Neuronal stem cell (in vitro differentiated cells): ENCODE measurements around the gene EPHA7.

Source experiments
- DNase-seq: peaks from one replicate; pipeline ENCODE4 v3.0.0-alpha.2; 2013; ENCODE audit warnings: low spot score
- H2AFZ ChIP-seq: one replicate; pipeline ENCODE4 v1.6.1; 2013; ENCODE audit warnings: mild to moderate bottlenecking, low read length, inconsistent platforms
- H2AK5ac ChIP-seq: 2 replicates; pipeline ENCODE4 v1.6.1; 2013; ENCODE audit warnings: low read depth, mild to moderate bottlenecking, inconsistent platforms, low read length, moderate library complexity, mixed read lengths
- H2BK120ac ChIP-seq: 2 replicates; pipeline ENCODE4 v1.6.1; 2013; ENCODE audit warnings: low read depth, mild to moderate bottlenecking, inconsistent platforms, low read length, moderate library complexity, mixed read lengths
- H2BK12ac ChIP-seq: one replicate; pipeline ENCODE4 v1.6.1; 2013; ENCODE audit warnings: low read length, inconsistent platforms
- H2BK15ac ChIP-seq: 2 replicates; pipeline ENCODE4 v1.6.1; 2013; ENCODE audit warnings: mild to moderate bottlenecking, low read length, inconsistent platforms, mixed read lengths
- H2BK5ac ChIP-seq: one replicate; pipeline ENCODE4 v1.6.1; 2013; ENCODE audit warnings: inconsistent platforms, mild to moderate bottlenecking, low read length, moderate library complexity
- H3K14ac ChIP-seq: one replicate; pipeline ENCODE4 v1.6.1; 2013; ENCODE audit warnings: low read length, inconsistent platforms
- H3K18ac ChIP-seq: 2 replicates; pipeline ENCODE4 v1.6.1; 2013; ENCODE audit warnings: low read length, inconsistent platforms
- H3K23ac ChIP-seq: 2 replicates; pipeline ENCODE4 v1.6.1; 2013; ENCODE audit warnings: low read depth, mild to moderate bottlenecking, mixed read lengths, low read length, inconsistent platforms; ENCODE audit not compliant: poor library complexity
- H3K27ac ChIP-seq: replicated peaks from 3 replicates; pipeline ENCODE4 v1.5.1; 2013; ENCODE audit warnings: low read length, inconsistent platforms
- H3K27me3 ChIP-seq, 3 experiments: 2 replicates each; pipeline ENCODE4 v1.6.1; 2013; ENCODE audit warnings: low read length in 3 of 3, mild to moderate bottlenecking in 2 of 3, inconsistent platforms in 1 of 3, low read depth in 1 of 3, mixed read lengths in 1 of 3, moderate library complexity in 1 of 3; ENCODE audit not compliant: control insufficient read depth in 3 of 3, insufficient read depth in 3 of 3
- H3K36me3 ChIP-seq, 2 donors: replicated peaks in 1 of 2; 2 replicates each; pipeline ENCODE4 v1.6.1; 2013; ENCODE audit warnings: low read length in 2 of 2; ENCODE audit not compliant: control insufficient read depth in 2 of 2, insufficient read depth in 2 of 2
- H3K4ac ChIP-seq: 2 replicates; pipeline ENCODE4 v1.6.1; 2013; ENCODE audit warnings: inconsistent platforms, mild to moderate bottlenecking, low read length, moderate library complexity
- H3K4me1 ChIP-seq, 2 donors: 1 replicate in 1 of 2; 2 replicates in 1 of 2; pipeline ENCODE4 v1.6.1; 2013; ENCODE audit warnings: low read length in 2 of 2, low read depth in 1 of 2; ENCODE audit not compliant: control insufficient read depth in 2 of 2, insufficient read depth in 1 of 2
- H3K4me2 ChIP-seq: one replicate; pipeline ENCODE4 v1.6.1; 2013; ENCODE audit warnings: mild to moderate bottlenecking, low read length, inconsistent platforms; ENCODE audit not compliant: insufficient read depth, poor library complexity, severe bottlenecking
- H3K4me3 ChIP-seq, 2 donors: 2 replicates each; pipeline ENCODE4 v1.5.1; 2013; ENCODE audit warnings: low read length in 2 of 2, mild to moderate bottlenecking in 2 of 2, inconsistent platforms in 1 of 2, moderate library complexity in 1 of 2
- H3K79me1 ChIP-seq: one replicate; pipeline ENCODE4 v1.6.1; 2013; ENCODE audit warnings: low read depth, mild to moderate bottlenecking, inconsistent platforms, low read length, moderate library complexity
- H3K9ac ChIP-seq: one replicate; pipeline ENCODE4 v1.6.1; 2013; ENCODE audit warnings: mild to moderate bottlenecking, low read depth, low read length, inconsistent platforms; ENCODE audit not compliant: poor library complexity
- H3K9me3 ChIP-seq, 2 donors: replicated peaks in 1 of 2; 2 replicates each; pipeline versions ENCODE3 to v1.6.1; 2013; ENCODE audit warnings: low read length in 2 of 2, mild to moderate bottlenecking in 2 of 2, inconsistent platforms in 1 of 2, low read depth in 1 of 2, mixed read lengths in 1 of 2, moderate library complexity in 1 of 2; ENCODE audit not compliant: control insufficient read depth in 2 of 2, insufficient read depth in 1 of 2
- H4K8ac ChIP-seq: one replicate; pipeline ENCODE4 v1.6.1; 2013; ENCODE audit warnings: low read depth, mild to moderate bottlenecking, inconsistent platforms, low read length, moderate library complexity
- H4K91ac ChIP-seq: one replicate; pipeline ENCODE4 v1.6.1; 2013; ENCODE audit warnings: low read length, low read depth, mild to moderate bottlenecking, inconsistent platforms; ENCODE audit not compliant: poor library complexity
- WGBS, 2 donors: extraction: QIAGEN DNeasy Blood & Tissue Kit; methylation state at CpG; one replicate each; pipeline ENCODE4 v1.1.7; 2013; ENCODE audit warnings: missing lambda C conversion rate in 2 of 2, mixed read lengths in 1 of 2; ENCODE audit not compliant: insufficient read length in 2 of 2, insufficient replicate concordance in 1 of 2; ENCODE audit errors: extremely low coverage in 2 of 2; 5-methylcytosine and 5-hydroxymethylcytosine counted together

The EPHA7 gene

DNA sequence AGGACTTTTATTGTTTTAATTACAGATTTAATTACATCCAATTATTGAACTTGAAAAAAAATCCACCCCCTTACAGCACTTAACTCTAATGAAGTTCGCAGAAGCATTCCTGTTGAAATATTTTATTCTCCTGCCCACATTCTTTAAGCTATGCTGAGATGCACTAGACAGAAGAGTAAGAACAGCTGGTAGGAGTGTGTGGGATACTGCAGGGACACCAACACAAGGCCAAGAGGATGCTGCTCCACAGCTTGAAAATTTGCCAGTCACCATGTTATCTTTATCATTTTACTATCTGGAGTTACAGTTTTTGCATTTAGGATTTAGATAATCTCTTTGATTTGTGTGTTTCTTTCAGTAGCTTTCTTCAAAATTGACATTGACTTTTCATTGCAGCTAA, 180.7 kb downstream of the EPHA7 start:
- H3K79me1 ChIP-seq, result no peaks in the 10 kb centered on the region
- H2BK120ac ChIP-seq, result no peak overlapping the region
- H3K9me3 ChIP-seq, result no peaks in the 10 kb centered on the region
- H2BK5ac ChIP-seq, result no peak overlapping the region
- H3K27me3 ChIP-seq, result no peaks in the 10 kb centered on the region
- peaks cover 2 to 8% of the 10 kb centered on the region in 2 donors for H3K4me1 ChIP-seq
- no peak for DNase-seq
- no peak overlapping the region for H2AK5ac ChIP-seq
- H3K14ac ChIP-seq, result no peak overlapping the region
- H2BK12ac ChIP-seq, result no peak overlapping the region
- H3K4me3 ChIP-seq, result no peak overlapping the region
- H4K8ac ChIP-seq, result no peak overlapping the region
- no peak overlapping the region for H3K27ac ChIP-seq
- H2AFZ ChIP-seq, result no peak overlapping the region
- H3K4ac ChIP-seq, result no peak overlapping the region
- H3K23ac ChIP-seq, result no peak overlapping the region
- no peaks in the 10 kb centered on the region for H3K36me3 ChIP-seq
- H3K18ac ChIP-seq, result no peak overlapping the region
- no CpG with 5 or more reads among the region's 1 CpG for WGBS, 2 donors
- H3K9ac ChIP-seq, result no peak overlapping the region
- H4K91ac ChIP-seq, result no peak overlapping the region
- no peak overlapping the region for H3K4me2 ChIP-seq
- no peak overlapping the region for H2BK15ac ChIP-seq

- Histone ChIP-seq H3K9me3 (no peaks in the 10 kb centered on the region), H3K4me2 (no peak overlapping the region)
These were observed 183.6 kb downstream of the EPHA7 start for GRCh38 chr6:93235775-93236174.

DNA sequence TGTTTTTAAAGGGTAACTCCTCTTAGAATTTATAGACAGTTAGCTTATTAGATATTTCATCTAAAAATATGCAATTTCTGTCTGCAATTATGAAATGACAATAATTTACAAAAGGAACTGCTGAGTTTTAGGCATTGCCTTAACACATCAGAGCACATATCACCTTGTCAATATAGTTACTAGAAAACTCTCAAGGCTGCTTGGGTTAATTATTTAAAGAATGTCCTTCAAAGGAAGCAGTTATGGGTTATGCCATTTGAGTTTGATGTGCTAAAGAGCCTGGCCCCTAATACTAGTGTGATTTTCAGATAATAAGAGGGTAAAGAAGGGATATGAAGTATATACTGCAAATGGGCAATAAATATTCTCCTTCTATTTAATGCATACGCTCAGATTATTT, 192.5 kb downstream of the EPHA7 start:
- Histone ChIP-seq H4K8ac (no peak overlapping the region), H3K27ac (no peak overlapping the region), H3K27me3 (no peaks in the 10 kb centered on the region), H2AK5ac (no peak overlapping the region), H3K4me1 (peaks cover 0 to 3% of the 10 kb centered on the region in 2 donors), H2BK5ac (no peak overlapping the region), H3K23ac (no peak overlapping the region), H3K36me3 (no peaks in the 10 kb centered on the region), H2BK12ac (no peak overlapping the region), H3K4ac (no peak overlapping the region), H3K4me2 (no peak overlapping the region), H2AFZ (no peak overlapping the region), H2BK15ac (no peak overlapping the region), H2BK120ac (no peak overlapping the region), H3K4me3 (no peak overlapping the region), H3K9ac (no peak overlapping the region), H4K91ac (no peak overlapping the region), H3K9me3 (no peaks in the 10 kb centered on the region), H3K18ac (no peak overlapping the region), H3K14ac (no peak overlapping the region), H3K79me1 (no peaks in the 10 kb centered on the region)
- no CpG with 5 or more reads among the region's 1 CpG for WGBS, 2 donors
- DNase-seq, result no peak

More at GRCh38 chr6:93235775-93236174, 183.6 kb downstream of the EPHA7 start:
- no peaks in the 10 kb centered on the region for H3K36me3 ChIP-seq
- no peak overlapping the region for H3K14ac ChIP-seq
- no peak overlapping the region for H3K9ac ChIP-seq
- no peaks in the 10 kb centered on the region for H3K79me1 ChIP-seq
- no peak overlapping the region for H2BK12ac ChIP-seq
- no peak overlapping the region for H4K8ac ChIP-seq
- no peak for DNase-seq
- no peak overlapping the region for H3K18ac ChIP-seq
- H3K27ac ChIP-seq, result no peak overlapping the region
- no peak overlapping the region for H3K4me3 ChIP-seq
- no peak overlapping the region for H3K4ac ChIP-seq
- no peak overlapping the region for H2AK5ac ChIP-seq
- H2BK15ac ChIP-seq, result no peak overlapping the region
- no peak overlapping the region for H2AFZ ChIP-seq
- H2BK120ac ChIP-seq, result no peak overlapping the region
- peaks cover 0 to under 1% of the 10 kb centered on the region in 2 donors for H3K4me1 ChIP-seq
- H4K91ac ChIP-seq, result no peak overlapping the region
- H3K27me3 ChIP-seq, result no peaks in the 10 kb centered on the region
- no CpG with 5 or more reads among the region's 3 CpGs for WGBS, 2 donors
- no peak overlapping the region for H2BK5ac ChIP-seq
- no peak overlapping the region for H3K23ac ChIP-seq

GRCh38 chr6:93222071-93222851, 197.1 kb downstream of the EPHA7 start:
- H2BK15ac ChIP-seq, result no peak overlapping the region
- H3K27me3 ChIP-seq, result no peaks in the 10 kb centered on the region
- no peaks in the 10 kb centered on the region for H3K79me1 ChIP-seq
- H3K23ac ChIP-seq, result no peak overlapping the region
- H2BK5ac ChIP-seq, result no peak overlapping the region
- H3K14ac ChIP-seq, result no peak overlapping the region
- no peaks in the 10 kb centered on the region for H3K36me3 ChIP-seq
- H3K4me3 ChIP-seq, result no peak overlapping the region
- no peak overlapping the region for H3K27ac ChIP-seq
- no peak for DNase-seq
- H3K4me2 ChIP-seq, result no peak overlapping the region
- H3K4ac ChIP-seq, result no peak overlapping the region
- no CpG with 5 or more reads among the region's 4 CpGs for WGBS, 2 donors
- H3K9me3 ChIP-seq, result no peaks in the 10 kb centered on the region
- H2AFZ ChIP-seq, result no peak overlapping the region
- H2BK120ac ChIP-seq, result no peak overlapping the region
- H2AK5ac ChIP-seq, result no peak overlapping the region
- H4K8ac ChIP-seq, result no peak overlapping the region
- peaks cover 0 to 3% of the 10 kb centered on the region in 2 donors for H3K4me1 ChIP-seq
- no peak overlapping the region for H2BK12ac ChIP-seq
- H3K9ac ChIP-seq, result no peak overlapping the region
- H3K18ac ChIP-seq, result no peak overlapping the region
- H4K91ac ChIP-seq, result no peak overlapping the region
